IPS DF 6.9 (cell line): Measurements from ENCODE around the gene DNAH9.
"Not testable (repeated sequence)": the region's sequence is repeated elsewhere in the genome, so short reads cannot be mapped to it uniquely, and the experiment has no call there.

ENCODE experiments used
- DNase-seq: peaks from one replicate; pipeline ENCODE4 v3.0.0-alpha.2; 2013; ENCODE audit warnings: low read depth, low spot score
- H3K27ac ChIP-seq: one replicate; pipeline ENCODE4 v1.5.1; 2013; ENCODE audit warnings: low read length, control low read depth
- H3K27me3 ChIP-seq: 2 replicates; pipeline ENCODE4 v1.6.1; 2013; ENCODE audit warnings: mild to moderate bottlenecking, low read length; ENCODE audit not compliant: control insufficient read depth, insufficient read depth
- H3K36me3 ChIP-seq: 2 replicates; pipeline ENCODE4 v1.6.1; 2013; ENCODE audit warnings: low read length; ENCODE audit not compliant: control insufficient read depth, insufficient read depth
- H3K4me1 ChIP-seq: 2 replicates; pipeline ENCODE4 v1.6.1; 2013; ENCODE audit warnings: low read length; ENCODE audit not compliant: control insufficient read depth, insufficient read depth
- H3K4me3 ChIP-seq: 2 replicates; pipeline ENCODE4 v1.5.1; 2013; ENCODE audit warnings: mild to moderate bottlenecking, low read length
- H3K9me3 ChIP-seq: 2 replicates; pipeline ENCODE4 v1.6.1; 2013; ENCODE audit warnings: low read length, inconsistent platforms; ENCODE audit not compliant: control insufficient read depth, insufficient read depth
- WGBS: extraction: QIAGEN DNeasy Blood & Tissue Kit; methylation state at CpG from one replicate; pipeline ENCODE4 v1.1.7; 2013; ENCODE audit warnings: mixed read lengths, missing lambda C conversion rate; ENCODE audit not compliant: insufficient read length, insufficient coverage; 5-methylcytosine and 5-hydroxymethylcytosine counted together

Gene DNAH9

DNA sequence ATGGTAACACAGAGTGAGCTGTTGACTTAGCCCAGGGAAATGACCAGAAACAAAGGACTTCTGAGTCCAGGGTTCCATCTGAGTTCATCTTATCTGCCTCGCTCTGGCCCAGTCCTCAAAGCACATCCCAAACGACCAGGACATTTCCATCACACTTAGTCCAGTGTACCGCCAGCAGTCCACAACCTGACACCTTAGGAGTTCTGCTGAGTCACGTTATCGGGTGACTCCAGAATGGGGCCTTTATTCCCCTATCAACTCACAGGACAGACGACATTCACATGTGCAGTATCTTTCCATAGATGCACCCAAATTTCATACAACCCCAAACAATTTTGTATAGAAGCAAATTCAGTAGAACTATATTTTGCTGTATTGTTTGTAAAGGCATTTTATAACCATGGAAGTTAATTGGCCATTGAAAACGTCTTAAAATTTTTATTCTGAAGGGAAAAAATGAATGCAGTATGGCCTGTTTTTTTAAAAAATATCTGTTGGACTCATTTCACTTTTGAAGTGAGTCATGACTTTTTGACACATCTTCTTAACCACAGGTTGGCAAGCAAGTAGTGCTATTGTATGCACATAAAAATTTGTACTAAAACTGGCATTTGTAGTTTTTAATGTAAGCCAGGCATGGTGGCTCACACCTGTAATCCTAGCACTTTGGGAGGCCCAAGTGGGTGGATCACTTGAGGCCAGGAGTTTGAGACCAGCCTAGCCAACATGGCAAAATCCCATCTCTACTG, 352.7 kb downstream of the DNAH9 start:
- no peak for DNase-seq
- Histone ChIP-seq H3K27me3 (no peaks in the 10 kb centered on the region), H3K4me3 (no peak overlapping the region), H3K27ac (no peak overlapping the region), H3K36me3 (0 out of 2 replicates have a peak, but pooled peaks cover 2% of the 10 kb centered on the region), H3K4me1 (no peaks in the 10 kb centered on the region), H3K9me3 (no peaks in the 10 kb centered on the region; the same call in 1 of the 2 replicates)
- WGBS, result no CpG with 5 or more reads among the region's 7 CpGs

- no peak overlapping the region for H3K4me3 ChIP-seq
- no peak for DNase-seq
- WGBS, result no CpG with 5 or more reads among the region's 3 CpGs
- H3K27me3 ChIP-seq, result no peaks in the 10 kb centered on the region
- H3K27ac ChIP-seq, result no peak overlapping the region
- H3K9me3 ChIP-seq, result no peaks in the 10 kb centered on the region; the same call in 1 of the 2 replicates
- H3K4me1 ChIP-seq, result no peaks in the 10 kb centered on the region
- H3K36me3 ChIP-seq, result 0 out of 2 replicates have a peak, but pooled peaks cover 2% of the 10 kb centered on the region
These were observed 354.3 kb downstream of the DNAH9 start for GRCh38 chr17:11952610-11953009.

- Histone ChIP-seq H3K4me3 (no peak overlapping the region), H3K27ac (no peak overlapping the region), H3K27me3 (no peaks in the 10 kb centered on the region), H3K36me3 (0 out of 2 replicates have a peak, but pooled peaks cover 2% of the 10 kb centered on the region), H3K9me3 (no peaks in the 10 kb centered on the region; the same call in 1 of the 2 replicates), H3K4me1 (no peaks in the 10 kb centered on the region)
- DNase-seq, result no peak
- WGBS, result 100% methylated on average over 1 of the region's 1 CpG
These were observed 355.7 kb downstream of the DNAH9 start for GRCh38 chr17:11953924-11954323.

GRCh38 chr17:11954936-11955335, 356.7 kb downstream of the DNAH9 start:
- DNase-seq, result no peak
- H3K4me3 ChIP-seq, result no peak overlapping the region
- H3K36me3 ChIP-seq, result 0 out of 2 replicates have a peak, but pooled peaks cover 2% of the 10 kb centered on the region
- no peaks in the 10 kb centered on the region; the same call in 1 of the 2 replicates for H3K9me3 ChIP-seq
- H3K27ac ChIP-seq, result no peak overlapping the region
- H3K4me1 ChIP-seq, result no peaks in the 10 kb centered on the region
- no peaks in the 10 kb centered on the region for H3K27me3 ChIP-seq

- Histone ChIP-seq H3K4me3 (no peak overlapping the region), H3K4me1 (no peaks in the 10 kb centered on the region), H3K27me3 (no peaks in the 10 kb centered on the region), H3K27ac (no peak overlapping the region), H3K36me3 (0 out of 2 replicates have a peak, but pooled peaks cover 2% of the 10 kb centered on the region), H3K9me3 (peaks cover 2% of the 10 kb centered on the region; the same call in 1 of the 2 replicates)
- DNase-seq, result no peak
- WGBS, result no CpG with 5 or more reads among the region's 2 CpGs
These were observed 371.3 kb downstream of the DNAH9 start for GRCh38 chr17:11969565-11969964.

DNA sequence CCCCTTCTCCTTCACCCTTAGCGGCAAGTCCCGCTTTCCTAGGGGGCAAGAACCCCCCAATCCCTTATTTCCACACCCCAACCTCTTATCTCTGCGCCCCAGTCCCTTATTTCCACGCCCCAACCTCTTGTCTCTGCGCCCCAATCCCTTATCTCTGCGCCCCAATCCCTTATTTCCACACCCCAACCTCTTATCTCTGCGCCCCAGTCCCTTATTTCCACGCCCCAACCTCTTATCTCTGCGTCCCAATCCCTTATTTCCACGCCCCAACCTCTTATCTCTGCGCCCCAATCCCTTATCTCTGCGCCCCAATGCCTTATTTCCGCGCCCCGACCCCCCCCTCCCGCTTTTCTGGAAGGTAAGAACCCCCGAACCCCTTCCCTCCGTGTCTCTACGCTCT, 374.5 kb downstream of the DNAH9 start:
- H3K4me3 ChIP-seq, H3K9me3 ChIP-seq, H3K27ac ChIP-seq, DNase-seq, H3K27me3 ChIP-seq, H3K36me3 ChIP-seq, H3K4me1 ChIP-seq: not testable (repeated sequence)
- WGBS, result no CpG with 5 or more reads among the region's 19 CpGs

DNA sequence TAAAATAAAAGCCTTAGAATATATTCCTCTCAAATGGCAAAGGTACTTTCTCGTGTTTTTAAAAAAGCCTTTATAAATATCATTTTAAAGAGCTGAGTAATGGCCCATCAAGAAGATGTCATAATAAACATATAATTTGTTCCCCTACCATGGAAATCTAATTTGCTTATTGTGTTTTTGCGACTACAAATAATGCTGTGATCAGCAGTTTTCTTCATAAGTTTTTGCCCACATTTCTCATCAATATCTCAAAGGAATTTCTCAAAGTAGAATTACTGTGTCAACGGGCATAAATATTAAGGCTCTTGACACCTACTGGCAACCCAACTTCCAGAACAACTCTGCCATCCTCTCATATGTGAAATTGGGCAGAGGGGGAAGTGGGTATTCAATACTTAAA, 381.5 kb downstream of the DNAH9 start:
- no peaks in the 10 kb centered on the region for H3K9me3 ChIP-seq
- no peak for DNase-seq
- H3K4me1 ChIP-seq, result no peaks in the 10 kb centered on the region
- no peaks in the 10 kb centered on the region for H3K27me3 ChIP-seq
- H3K4me3 ChIP-seq, result no peak overlapping the region
- H3K36me3 ChIP-seq, result 0 out of 2 replicates have a peak, but pooled peaks cover 5% of the 10 kb centered on the region
- no CpG with 5 or more reads among the region's 3 CpGs for WGBS
- no peak overlapping the region for H3K27ac ChIP-seq

GRCh38 chr17:11980813-11981212, 382.5 kb downstream of the DNAH9 start:
- no peak overlapping the region for H3K4me3 ChIP-seq
- H3K27me3 ChIP-seq, result no peaks in the 10 kb centered on the region
- no peak overlapping the region for H3K27ac ChIP-seq
- no peaks in the 10 kb centered on the region for H3K9me3 ChIP-seq
- WGBS, result no CpG with 5 or more reads among the region's 2 CpGs
- no peaks in the 10 kb centered on the region for H3K4me1 ChIP-seq
- 0 out of 2 replicates have a peak, but pooled peaks cover 5% of the 10 kb centered on the region for H3K36me3 ChIP-seq
- DNase-seq, result no peak

- no peak for DNase-seq
- 0 out of 2 replicates have a peak, but pooled peaks cover 5% of the 10 kb centered on the region for H3K36me3 ChIP-seq
- WGBS, result no CpG with 5 or more reads among the region's 4 CpGs
These were observed 383.6 kb downstream of the DNAH9 start for GRCh38 chr17:11981862-11982261.

DNA sequence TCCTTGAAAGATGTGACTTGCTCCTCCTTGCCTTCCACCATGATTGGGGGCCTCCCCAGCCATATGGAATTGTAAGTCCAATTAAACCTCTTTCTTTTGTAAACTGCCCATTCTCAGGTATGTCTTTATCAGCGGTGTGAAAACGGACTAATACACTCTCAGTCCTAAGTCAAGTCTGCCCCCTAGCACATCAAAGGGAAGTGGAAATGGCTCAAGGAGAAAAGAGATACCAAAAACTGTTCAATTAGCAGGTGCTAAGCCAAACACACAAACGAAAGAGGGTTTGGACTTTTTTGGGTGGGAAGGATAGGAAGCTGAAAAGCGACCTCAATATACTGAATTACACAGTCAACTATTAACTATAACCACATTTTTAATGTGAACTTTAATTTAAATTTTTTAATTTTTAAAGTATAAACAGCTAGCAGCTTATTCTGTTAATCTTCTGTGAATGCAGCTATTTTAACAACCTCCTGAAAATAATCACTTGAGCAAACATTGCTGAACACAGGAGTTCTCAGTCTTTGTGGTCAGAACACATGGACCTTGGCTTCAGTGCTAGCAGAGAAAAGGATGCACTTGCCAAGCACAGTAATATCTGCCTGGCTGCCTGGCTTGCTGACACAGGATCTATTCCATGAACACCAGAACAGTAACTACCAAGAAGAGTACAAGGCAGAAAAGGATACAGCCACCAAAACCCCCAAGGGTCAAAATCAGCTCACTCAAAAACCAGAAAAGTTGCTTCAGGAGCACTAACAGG, 388.1 kb downstream of the DNAH9 start:
- Histone ChIP-seq H3K27ac (no peak overlapping the region), H3K9me3 (no peaks in the 10 kb centered on the region), H3K36me3 (0 out of 2 replicates have a peak, but pooled peaks cover 2% of the 10 kb centered on the region), H3K4me3 (no peak overlapping the region), H3K27me3 (no peaks in the 10 kb centered on the region), H3K4me1 (0 out of 2 replicates have a peak, but pooled peaks cover 1% of the 10 kb centered on the region)
- no CpG with 5 or more reads among the region's 4 CpGs for WGBS
- no peak for DNase-seq

More at GRCh38 chr17:11981862-11982261, 383.6 kb downstream of the DNAH9 start:
- no peak overlapping the region for H3K27ac ChIP-seq
- 0 out of 2 replicates have a peak, but pooled peaks cover 1% of the 10 kb centered on the region for H3K4me1 ChIP-seq
- no peaks in the 10 kb centered on the region for H3K9me3 ChIP-seq
- H3K27me3 ChIP-seq, result no peaks in the 10 kb centered on the region
- H3K4me3 ChIP-seq, result no peak overlapping the region
